HCT116 (cell line): ENCODE results near the gene CA10.

Source experiments
- EZH2phosphoT487 ChIP-seq: fragments of 200-600 bp; IDR thresholded peaks from 2 replicates; pipeline ENCODE4 v1.6.1; 2018; ENCODE audit warnings: antibody characterized with exemption, borderline replicate concordance
- FOSL1 ChIP-seq: IDR thresholded peaks from 2 replicates; pipeline ENCODE4 v1.6.1; 2012; ENCODE audit warnings: low read depth
- POLR2A ChIP-seq: IDR thresholded peaks from 2 replicates; pipeline ENCODE4 v1.7.0; 2011; ENCODE audit warnings: borderline replicate concordance; ENCODE audit not compliant: insufficient read depth, insufficient read length; ENCODE audit errors: extremely low read depth
- POLR2AphosphoS5 ChIP-seq: IDR thresholded peaks from 2 replicates; pipeline ENCODE4 v1.6.1; 2011; ENCODE audit warnings: mild to moderate bottlenecking, low read depth, low read length, moderate library complexity
- REST ChIP-seq: IDR thresholded peaks from 2 replicates; pipeline ENCODE4 v1.6.1; 2012; ENCODE audit warnings: low read depth
- SIN3A ChIP-seq: IDR thresholded peaks from 2 replicates; pipeline ENCODE4 v1.6.1; 2012; ENCODE audit warnings: low read depth
- SP1 ChIP-seq: IDR thresholded peaks from 2 replicates; pipeline ENCODE4 v1.6.1; 2012; ENCODE audit warnings: low read depth
- YY1 ChIP-seq: IDR thresholded peaks from 2 replicates; pipeline ENCODE4 v1.6.1; 2011; ENCODE audit warnings: low read length, low read depth, moderate library complexity, mild to moderate bottlenecking; ENCODE audit not compliant: insufficient replicate concordance; ENCODE audit errors: extremely low read depth
- ZFX ChIP-seq: fragments of 450-650 bp; IDR thresholded peaks from 2 replicates; pipeline ENCODE4 v1.6.1; 2017
- TF ChIP-seq, protein P1 (sequence below), 3 experiments: fragments of 200-600 bp in 1 of 3; sonication (generic) in 1 of 3; IDR thresholded peaks in 2 of 3; conservative IDR thresholded peaks in 1 of 3; 2 replicates each; pipeline ENCODE4 v1.5.1; 2012 to 2017; ENCODE audit warnings: low read depth in 2 of 3, low read length in 2 of 3, antibody characterized with exemption in 1 of 3, borderline replicate concordance in 1 of 3, control low read depth in 1 of 3, mild to moderate bottlenecking in 1 of 3, mixed read lengths in 1 of 3, mixed run types in 1 of 3, moderate library complexity in 1 of 3; ENCODE audit not compliant: insufficient read depth in 1 of 3

DNA sequence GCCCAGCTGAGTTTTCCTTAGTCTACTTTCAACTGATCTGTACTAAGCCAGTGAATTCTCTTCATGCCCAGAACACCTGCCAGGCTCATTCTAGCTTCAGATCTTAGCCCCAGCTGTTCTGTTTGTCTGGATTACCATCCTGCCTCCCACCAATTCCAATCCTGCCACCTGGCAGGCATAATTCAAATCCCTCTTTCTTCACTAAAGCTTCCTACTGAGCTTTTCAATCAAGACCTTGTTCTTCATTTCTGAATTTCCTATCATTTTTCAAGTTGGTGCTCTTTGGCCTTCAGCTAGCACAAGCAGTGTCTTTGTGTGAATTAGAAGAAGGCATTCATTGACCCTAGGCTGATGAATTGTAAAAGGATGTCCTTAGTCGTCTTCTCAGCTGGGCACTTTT is 540.5 kb downstream of the CA10 start:
- TF ChIP-seq POLR2A (no peak), EZH2phosphoT487 (no peak), FOSL1 (no peak), REST (no peak), SP1 (no peak), SIN3A (no peak), YY1 (no peak), ZFX (no peak), POLR2AphosphoS5 (no peak)
- TF ChIP-seq, protein P1, sequence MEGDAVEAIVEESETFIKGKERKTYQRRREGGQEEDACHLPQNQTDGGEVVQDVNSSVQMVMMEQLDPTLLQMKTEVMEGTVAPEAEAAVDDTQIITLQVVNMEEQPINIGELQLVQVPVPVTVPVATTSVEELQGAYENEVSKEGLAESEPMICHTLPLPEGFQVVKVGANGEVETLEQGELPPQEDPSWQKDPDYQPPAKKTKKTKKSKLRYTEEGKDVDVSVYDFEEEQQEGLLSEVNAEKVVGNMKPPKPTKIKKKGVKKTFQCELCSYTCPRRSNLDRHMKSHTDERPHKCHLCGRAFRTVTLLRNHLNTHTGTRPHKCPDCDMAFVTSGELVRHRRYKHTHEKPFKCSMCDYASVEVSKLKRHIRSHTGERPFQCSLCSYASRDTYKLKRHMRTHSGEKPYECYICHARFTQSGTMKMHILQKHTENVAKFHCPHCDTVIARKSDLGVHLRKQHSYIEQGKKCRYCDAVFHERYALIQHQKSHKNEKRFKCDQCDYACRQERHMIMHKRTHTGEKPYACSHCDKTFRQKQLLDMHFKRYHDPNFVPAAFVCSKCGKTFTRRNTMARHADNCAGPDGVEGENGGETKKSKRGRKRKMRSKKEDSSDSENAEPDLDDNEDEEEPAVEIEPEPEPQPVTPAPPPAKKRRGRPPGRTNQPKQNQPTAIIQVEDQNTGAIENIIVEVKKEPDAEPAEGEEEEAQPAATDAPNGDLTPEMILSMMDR (IDR thresholded peaks at IDR 0.05 in 2 of 3, conservative IDR thresholded peaks at IDR 0.05 in 1 of 3; ENCODE audit: borderline replicate concordance in 1 of 3, insufficient read depth in 1 of 3, low read depth in 2 of 3, low read length in 2 of 3): no peak
